ENCODE data around the gene LCN2. TPM values are rescaled to one million over a fixed set of nuclear protein-coding genes. Genes with fewer than 3 reads are reported as not detected.

LCN2 gene
- total and polyA plus RNA-seq, 12 donors = 0.33 to 48.2 (median 1.2) TPM; not detected in 3

GRCh38 chr9:128155736-128156500 is 6.7 kb downstream of the LCN2 start:
- H3K36me3 ChIP-seq (replicated peaks in 1 of 2) = no peaks in the 10 kb centered on the region
- H3K27me3 ChIP-seq = no peaks in the 10 kb centered on the region
- H3K27ac ChIP-seq = no peak overlapping the region
- intact Hi-C loops (cut with DNase I) = no loop called here
- TF ChIP-seq POLR2A (IDR thresholded peaks at IDR 0.05) (no peak), CTCF (IDR thresholded peaks at IDR 0.05) (no peak)
- H3K4me1 ChIP-seq (replicated peaks in 1 of 2) = peaks cover 4 to 8% of the 10 kb centered on the region in 2 donors
- WGBS, 4 donors = 73 to 85% (median 78%) methylated on average over 7 of the region's 7 CpGs
- no peaks in the 10 kb centered on the region for H3K9me3 ChIP-seq (replicated peaks in 1 of 3)
- no peak overlapping the region for H3K4me3 ChIP-seq
- DNase-seq = no peak

- Histone ChIP-seq H3K9me3 (replicated peaks in 1 of 3) (no peaks in the 10 kb centered on the region), H3K36me3 (replicated peaks in 1 of 2) (peaks cover 0 to 12% of the 10 kb centered on the region in 2 donors), H3K4me1 (replicated peaks in 1 of 2) (peaks cover 27 to 36% of the 10 kb centered on the region in 2 donors), H3K4me3 (peak overlapping the region in 1 of 4 donors; percentile 58), H3K27me3 (no peaks in the 10 kb centered on the region), H3K27ac (peak overlapping the region in 2 of 5 donors; percentile 45 to 82)
- no peak for TF ChIP-seq POLR2A (IDR thresholded peaks at IDR 0.05)
- no peak for TF ChIP-seq CTCF (IDR thresholded peaks at IDR 0.05)
- WGBS, 4 donors = 23 to 60% (median 42%) methylated on average over 5 to 11 of the region's 11 CpGs
- intact Hi-C loops (cut with DNase I) = no loop called here
- DNase-seq = peak in 2 of 7 donors; percentile 49 to 52
Observed at GRCh38 chr9:128159522-128159783, 10.2 kb downstream of the LCN2 start.

GRCh38 chr9:128159784-128160602 is 10.7 kb downstream of the LCN2 start, which contains the start of gene BBLN:
Gene BBLN (plus strand): TSS chr9:128160265. CDS start chr9:128160408, 143 bp downstream.
- Histone ChIP-seq H3K4me3 (peak within 1 kb of the TSS; percentile 58 to 89 (median 75)), H3K27ac (peak within 1 kb of the TSS in 4 of 5 donors; percentile 56 to 82 (median 80)), H3K27me3 (no peaks in the 10 kb centered on the region), H3K36me3 (replicated peaks in 1 of 2) (peaks cover 0 to 14% of the 10 kb centered on the region in 2 donors), H3K9me3 (replicated peaks in 1 of 3) (no peaks in the 10 kb centered on the region), H3K4me1 (replicated peaks in 1 of 2) (peaks cover 27 to 41% of the 10 kb centered on the region in 2 donors)
- DNase-seq = peak; percentile 95 to 97 (median 96)
- 0 to 1% (median 0%) methylated on average over 3 to 74 of the region's 77 CpGs; no CpG with 5 or more reads in 1 of the 4 donors for WGBS, 4 donors
- peak; percentile 73 to 87 for TF ChIP-seq POLR2A (IDR thresholded peaks at IDR 0.05)
- TF ChIP-seq CTCF (IDR thresholded peaks at IDR 0.05) = no peak
- intact Hi-C loops (cut with DNase I) = no loop called here

GRCh38 chr9:128160603-128160987 is 11.3 kb downstream of the LCN2 start:
- WGBS, 4 donors = 0 to 2% (median 1%) methylated on average over 2 to 23 of the region's 23 CpGs
- peak overlapping the region; percentile 58 to 89 (median 75) for H3K4me3 ChIP-seq
- H3K27ac ChIP-seq = peak overlapping the region in 4 of 5 donors; percentile 56 to 82 (median 68)

More at GRCh38 chr9:128160603-128160987, 11.3 kb downstream of the LCN2 start:
- H3K9me3 ChIP-seq (replicated peaks in 1 of 3) = no peaks in the 10 kb centered on the region
- intact Hi-C loops (cut with DNase I) = no loop called here
- no peak for TF ChIP-seq CTCF (IDR thresholded peaks at IDR 0.05)
- no peak for TF ChIP-seq POLR2A (IDR thresholded peaks at IDR 0.05)
- H3K36me3 ChIP-seq (replicated peaks in 1 of 2) = peaks cover 0 to 15% of the 10 kb centered on the region in 2 donors
- peak in 4 of 7 donors; percentile 41 to 58 (median 50) for DNase-seq
- no peaks in the 10 kb centered on the region for H3K27me3 ChIP-seq
- H3K4me1 ChIP-seq (replicated peaks in 1 of 2) = peaks cover 27 to 41% of the 10 kb centered on the region in 2 donors

All from adrenal gland (tissue), 12 donors.